Measurements from ENCODE around the gene UCP3.

DNA sequence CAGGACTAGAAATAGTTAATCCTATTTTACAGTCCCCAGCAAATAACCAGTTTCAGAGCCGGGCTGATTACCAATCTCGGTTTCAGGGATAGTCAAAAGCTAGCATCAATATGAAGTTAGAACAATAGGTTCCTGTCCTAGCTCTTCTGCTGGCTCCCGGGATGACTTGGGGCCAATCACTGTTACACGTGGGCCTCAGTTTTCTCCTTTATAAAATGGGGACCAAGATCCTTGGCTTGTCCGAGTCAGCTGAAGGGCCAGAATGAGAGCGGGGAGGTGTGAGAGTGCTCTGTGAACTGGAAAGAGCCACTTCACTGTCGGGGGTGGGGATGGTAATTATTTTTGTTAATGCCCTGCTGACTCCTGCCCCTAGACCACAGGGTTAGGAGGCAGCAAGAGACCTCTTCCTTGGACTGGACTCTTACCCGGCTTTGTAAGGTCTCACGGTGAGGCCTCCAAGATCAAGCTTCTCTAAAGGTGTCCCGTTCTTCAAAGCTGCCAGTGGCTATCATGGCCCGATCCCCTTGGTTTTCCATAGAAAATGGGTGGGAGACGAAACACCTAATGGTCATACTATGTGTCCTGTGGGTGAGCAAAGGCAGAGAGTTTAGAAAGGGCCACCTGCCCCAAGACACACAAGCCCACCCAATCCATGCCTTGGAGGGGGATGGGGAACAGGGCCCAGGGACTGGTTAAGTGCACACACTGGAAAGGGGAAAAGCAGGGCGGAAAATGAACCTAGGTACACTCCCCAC is 27.7 kb downstream of the UCP3 start:
- TF ChIP-seq CTCF (IDR thresholded peaks at IDR 0.05) (no peak), POLR2A (IDR thresholded peaks at IDR 0.05) (no peak)
